ENCODE results near the gene HAGHL.

- TF ChIP-seq CTCF (IDR thresholded peaks at IDR 0.05) (no peak), POLR2A (IDR thresholded peaks at IDR 0.05) (no peak)
These were observed 37.4 kb downstream of the HAGHL start for GRCh38 chr16:764184-764750.
